Glutamatergic neuron (in vitro differentiated cells): ENCODE data around the gene SYTL4. TPM values are rescaled to one million over a fixed set of nuclear protein-coding genes. Genes with fewer than 3 reads are reported as not detected.

Source experiments
- DNase-seq: peaks from one replicate; pipeline ENCODE4 v3.0.0; 2022
- H3K27ac Mint-ChIP-seq: one replicate; pipeline ENCODE4 v1.8.0; 2020; ENCODE audit warnings: mild to moderate bottlenecking, mixed read lengths, inconsistent platforms; ENCODE audit not compliant: unreplicated experiment
- H3K27me3 Mint-ChIP-seq: one replicate; pipeline ENCODE4 v1.8.0; 2020; ENCODE audit warnings: mild to moderate bottlenecking, moderate library complexity, mixed read lengths, inconsistent platforms; ENCODE audit not compliant: unreplicated experiment
- H3K36me3 Mint-ChIP-seq: one replicate; pipeline ENCODE4 v1.8.0; 2020; ENCODE audit warnings: mild to moderate bottlenecking, mixed read lengths, inconsistent platforms; ENCODE audit not compliant: unreplicated experiment
- H3K4me1 Mint-ChIP-seq: one replicate; pipeline ENCODE4 v1.8.0; 2020; ENCODE audit warnings: mild to moderate bottlenecking, low read depth, mixed read lengths, inconsistent platforms; ENCODE audit not compliant: unreplicated experiment
- H3K4me3 Mint-ChIP-seq: one replicate; pipeline ENCODE4 v1.8.0; 2020; ENCODE audit warnings: mild to moderate bottlenecking, mixed read lengths, inconsistent platforms; ENCODE audit not compliant: unreplicated experiment
- H3K9me3 Mint-ChIP-seq: one replicate; pipeline ENCODE4 v1.8.0; 2020; ENCODE audit warnings: mild to moderate bottlenecking, moderate library complexity, mixed read lengths, inconsistent platforms; ENCODE audit not compliant: unreplicated experiment
- CTCF ChIP-seq: fragments of 200-600 bp; sonication (generic); IDR thresholded peaks from one replicate; pipeline ENCODE4 v1.5.0; 2021; ENCODE audit not compliant: partially characterized antibody, unreplicated experiment
- total RNA-seq: library from RNA; stranded (reverse); fragmentation: NEBNext Ultra II Directional; extraction: Animal tissue kit (Norgen Biotek cat#: 25700); gene quantifications from one replicate; pipeline ENCODE4 v1.2.1, GENCODE V29; 2021; ENCODE audit not compliant: unreplicated experiment

Gene SYTL4
- total RNA-seq, 1 donor from 2014 or later: 0.25 TPM

- Mint-ChIP-seq H3K9me3 (no peaks in the 10 kb centered on the region), H3K27me3 (no peaks in the 10 kb centered on the region), H3K4me1 (peaks cover 7% of the 10 kb centered on the region), H3K4me3 (no peak overlapping the region), H3K27ac (no peak overlapping the region), H3K36me3 (no peaks in the 10 kb centered on the region)
- DNase-seq: no peak
- TF ChIP-seq CTCF: no peak
Observed at GRCh38 chrX:100721328-100721727, 10.6 kb downstream of the SYTL4 start.

DNA sequence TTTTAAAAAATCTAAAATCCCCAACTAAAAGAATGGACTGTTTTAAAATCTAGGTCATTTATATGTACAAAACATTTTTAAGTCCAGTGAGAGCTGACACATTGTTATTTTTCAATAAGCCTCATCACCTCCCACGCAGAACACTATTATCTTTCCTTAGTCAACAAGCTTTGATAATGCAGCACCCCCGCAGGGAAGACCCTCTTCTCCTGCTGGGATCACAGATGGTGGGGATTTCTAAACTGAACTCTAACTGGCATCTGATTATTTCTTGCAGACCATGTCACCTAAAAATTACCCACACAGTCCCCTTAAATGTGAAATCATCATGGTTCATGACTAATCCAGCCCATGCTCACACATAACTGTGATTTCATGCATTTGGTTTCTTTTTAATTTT is 11.6 kb downstream of the SYTL4 start:
- no peak for DNase-seq
- Mint-ChIP-seq H3K9me3 (no peaks in the 10 kb centered on the region), H3K27ac (no peak overlapping the region), H3K4me3 (no peak overlapping the region), H3K4me1 (peaks cover 7% of the 10 kb centered on the region), H3K36me3 (no peaks in the 10 kb centered on the region), H3K27me3 (no peaks in the 10 kb centered on the region)
- no peak for TF ChIP-seq CTCF

DNA sequence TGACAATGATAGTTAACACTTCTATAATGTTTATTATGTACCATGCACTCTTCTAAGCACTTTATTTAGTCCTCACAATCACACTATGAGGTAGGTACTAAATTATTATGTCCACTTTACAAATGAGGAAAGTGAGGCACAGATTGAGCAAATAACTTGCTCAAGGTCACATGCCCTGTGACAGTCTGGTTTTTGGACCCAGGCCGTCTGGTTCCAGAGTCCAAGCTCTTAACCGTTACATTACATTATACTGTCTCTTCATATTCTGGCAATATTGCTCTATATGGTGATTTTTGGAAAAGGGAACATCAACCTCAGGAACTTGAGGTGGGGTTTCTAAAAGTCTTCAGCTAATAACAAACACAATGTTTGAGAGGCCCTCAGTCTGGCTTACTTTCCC is 12.8 kb downstream of the SYTL4 start:
- DNase-seq: no peak
- no peaks in the 10 kb centered on the region for H3K27me3 Mint-ChIP-seq
- no peak overlapping the region for H3K4me3 Mint-ChIP-seq
- no peaks in the 10 kb centered on the region for H3K9me3 Mint-ChIP-seq
- no peak for TF ChIP-seq CTCF
- no peaks in the 10 kb centered on the region for H3K36me3 Mint-ChIP-seq
- no peak overlapping the region for H3K27ac Mint-ChIP-seq
- H3K4me1 Mint-ChIP-seq: peaks cover 7% of the 10 kb centered on the region

DNA sequence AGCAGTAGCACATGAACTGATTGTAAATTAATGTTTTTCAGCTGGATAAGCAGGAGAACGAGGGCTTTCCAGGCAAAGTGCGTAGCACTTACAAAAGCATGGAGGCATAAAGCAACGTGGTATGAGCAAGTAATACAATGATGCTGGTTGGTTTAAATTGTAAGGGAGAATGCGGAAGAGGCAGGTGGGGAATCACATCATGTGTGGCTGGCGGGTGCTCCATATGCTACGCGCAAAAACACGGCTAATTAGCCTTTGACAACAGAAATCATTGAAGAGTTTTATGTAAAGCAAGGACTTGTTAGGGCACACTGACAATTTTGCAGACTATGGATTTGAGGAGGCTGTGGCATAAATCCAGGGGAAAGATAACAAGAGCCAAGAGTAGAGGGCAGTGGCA is 14.6 kb downstream of the SYTL4 start:
- no peaks in the 10 kb centered on the region for H3K9me3 Mint-ChIP-seq
- H3K27me3 Mint-ChIP-seq: no peaks in the 10 kb centered on the region
- H3K4me3 Mint-ChIP-seq: no peak overlapping the region
- no peak for DNase-seq
- H3K27ac Mint-ChIP-seq: no peak overlapping the region
- H3K36me3 Mint-ChIP-seq: no peaks in the 10 kb centered on the region
- TF ChIP-seq CTCF: no peak
- H3K4me1 Mint-ChIP-seq: peaks cover 7% of the 10 kb centered on the region

GRCh38 chrX:100710816-100711215 is 21.1 kb downstream of the SYTL4 start:
- Mint-ChIP-seq H3K27ac (no peak overlapping the region), H3K4me1 (no peaks in the 10 kb centered on the region), H3K36me3 (no peaks in the 10 kb centered on the region), H3K4me3 (no peak overlapping the region), H3K27me3 (no peaks in the 10 kb centered on the region), H3K9me3 (no peaks in the 10 kb centered on the region)
- no peak for TF ChIP-seq CTCF
- DNase-seq: no peak
